HepG2 (cell line): ENCODE results near the gene CDC42BPG. TPM values are rescaled to one million over a fixed set of nuclear protein-coding genes. Genes with fewer than 3 reads are reported as not detected.
A peak's percentile ranks its signal among the peaks of the same experiment; 100 is the strongest.

Source experiments
- ARID2 ChIP-seq: sonication (generic); formaldehyde crosslinking; IDR thresholded peaks from 2 replicates; pipeline ENCODE4 v1.8.1; 2022; ENCODE audit warnings: mild to moderate bottlenecking, missing genetic modification reagents, borderline replicate concordance
- ATAD3A ChIP-seq: sonication (generic); formaldehyde crosslinking; IDR thresholded peaks from 2 replicates; pipeline ENCODE4 v1.4.0; 2020; ENCODE audit warnings: missing genetic modification reagents
- CBX5 ChIP-seq: sonication (generic); formaldehyde crosslinking; IDR thresholded peaks from 2 replicates; pipeline ENCODE4 v1.4.0; 2020; ENCODE audit warnings: missing genetic modification reagents, borderline replicate concordance
- CEBPB ChIP-seq: IDR thresholded peaks from 2 replicates; pipeline ENCODE4 v1.6.1; 2011; ENCODE audit warnings: low read depth, low read length, improper control_type of control experiment, borderline replicate concordance
- ELF1 ChIP-seq: sonication (generic); formaldehyde crosslinking; IDR thresholded peaks from 2 replicates; pipeline ENCODE4 v1.4.0; 2020; ENCODE audit warnings: missing genetic modification reagents
- GABPA ChIP-seq, 2 experiments: IDR thresholded peaks; 2 replicates each; pipeline ENCODE4 v1.6.1; 2011 to 2016; ENCODE audit warnings: low read depth in 2 of 2, low read length in 1 of 2, missing biosample characterization in 1 of 2, missing genetic modification characterization in 1 of 2
- GATAD2A ChIP-seq: IDR thresholded peaks from 2 replicates; pipeline ENCODE4 v1.6.1; 2016
- GTF2F1 ChIP-seq: fragments of 150-350 bp; IDR thresholded peaks from 2 replicates; pipeline ENCODE4 v1.6.1; 2014; ENCODE audit warnings: low read length
- PRDM10 ChIP-seq: sonication (generic); formaldehyde crosslinking; IDR thresholded peaks from 2 replicates; pipeline ENCODE4 v1.4.0; 2020; ENCODE audit warnings: low read depth, missing genetic modification reagents
- RARA ChIP-seq: IDR thresholded peaks from 2 replicates; pipeline ENCODE4 v1.6.1; 2016; ENCODE audit warnings: missing genetic modification reagents, missing compliant biosample characterization
- RBFOX2 ChIP-seq: fragments of 200-400 bp; formaldehyde crosslinking; IDR thresholded peaks from 2 replicates; pipeline ENCODE4 v1.6.1; 2017; ENCODE audit warnings: low read depth, mild to moderate bottlenecking, low read length
- TBX3 ChIP-seq: fragments of 450-650 bp; IDR thresholded peaks from 2 replicates; pipeline ENCODE4 v1.6.1; 2017; ENCODE audit warnings: antibody characterized with exemption, mild to moderate bottlenecking, inconsistent platforms, borderline replicate concordance
- TCF7L2 ChIP-seq: IDR thresholded peaks from 2 replicates; pipeline ENCODE4 v1.6.1; 2011; ENCODE audit warnings: mild to moderate bottlenecking, low read depth, low read length, moderate library complexity
- TFDP1 ChIP-seq: IDR thresholded peaks from 2 replicates; pipeline ENCODE4 v1.6.1; 2016; ENCODE audit warnings: missing compliant biosample characterization, missing genetic modification reagents, borderline replicate concordance
- ZBTB21 ChIP-seq: sonication (generic); formaldehyde crosslinking; IDR thresholded peaks from 2 replicates; pipeline ENCODE4 v1.4.0; 2020; ENCODE audit warnings: missing genetic modification reagents
- ZMYM3 ChIP-seq: sonication (generic); formaldehyde crosslinking; IDR thresholded peaks from 2 replicates; pipeline ENCODE4 v1.5.1; 2020; ENCODE audit warnings: mild to moderate bottlenecking, missing genetic modification reagents
- ZNF549 ChIP-seq: sonication (generic); formaldehyde crosslinking; IDR thresholded peaks from 2 replicates; pipeline ENCODE4 v1.5.0; 2020; ENCODE audit warnings: missing genetic modification reagents
- ZNF792 ChIP-seq: IDR thresholded peaks from 2 replicates; pipeline ENCODE4 v1.6.1; 2016
- polyA plus RNA-seq, 8 experiments: library from polyadenylated mRNA; depleted of rRNA in 3 of 8; stranded (reverse) in 7 of 8; unstranded in 1 of 8; fragments of >200 nt; fragmentation: Illumina TruSeq in 4 of 8; extraction: Trizol in 4 of 8; gene quantifications; 2 replicates each; pipeline versions ENCODE4 v1.2.1 to v1.2.3, GENCODE V29; 2011 to 2016; ENCODE audit warnings: low read depth in 4 of 8, missing spikeins in 1 of 8, mixed read lengths in 1 of 8; ENCODE audit not compliant: insufficient read depth in 1 of 8
- total RNA-seq, 5 experiments: library from RNA; depleted of rRNA; stranded (reverse); fragments of >200 nt; fragmentation: Illumina TruSeq; extraction: Trizol; gene quantifications; 2 replicates each; pipeline ENCODE4 v1.2.3, GENCODE V29; 2016; ENCODE audit warnings: low read depth in 1 of 5
- TF ChIP-seq, protein P1 (sequence below): sonication (generic); formaldehyde crosslinking; IDR thresholded peaks from 2 replicates; pipeline ENCODE4 v1.4.0; 2020; ENCODE audit warnings: missing genetic modification reagents
- TF ChIP-seq, protein P2 (sequence below): sonication (generic); formaldehyde crosslinking; IDR thresholded peaks from 2 replicates; pipeline ENCODE4 v1.4.0; 2020; ENCODE audit warnings: missing genetic modification reagents

The CDC42BPG gene
- total and polyA plus RNA-seq, 2 of the 13 experiments (the other 11 are each of a cell fraction or from before 2014, with no cell fraction given): 0.55 to 1.4 TPM

- TF ChIP-seq TCF7L2: no peak
- 0 out of 2 replicates have a peak, but pooled peaks have one; percentile 23 for TF ChIP-seq RBFOX2
- TF ChIP-seq GATAD2A (CRISPR knock-in tag): peak; percentile 51
- TF ChIP-seq, protein P1, sequence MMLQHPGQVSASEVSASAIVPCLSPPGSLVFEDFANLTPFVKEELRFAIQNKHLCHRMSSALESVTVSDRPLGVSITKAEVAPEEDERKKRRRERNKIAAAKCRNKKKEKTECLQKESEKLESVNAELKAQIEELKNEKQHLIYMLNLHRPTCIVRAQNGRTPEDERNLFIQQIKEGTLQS (CRISPR knock-in tag): peak; percentile 43; the same call in 1 of the 2 replicates
- TF ChIP-seq ARID2 (CRISPR knock-in tag): no peak
- TF ChIP-seq GABPA (IDR thresholded peaks at IDR 0.05; ENCODE audit: low read depth, low read length): no peak
- TF ChIP-seq GABPA (CRISPR knock-in tag; IDR thresholded peaks at IDR 0.05; ENCODE audit: low read depth): peak; percentile 36; the same call in 1 of the 2 replicates
- no peak for TF ChIP-seq GTF2F1
- no peak for TF ChIP-seq TFDP1 (CRISPR knock-in tag)
- 0 out of 2 replicates have a peak, but pooled peaks have one; percentile 24 for TF ChIP-seq PRDM10 (CRISPR knock-in tag)
- no peak for TF ChIP-seq ZMYM3
- peak; percentile 36; the same call in 1 of the 2 replicates for TF ChIP-seq ELF1 (CRISPR knock-in tag)
- TF ChIP-seq CBX5: peak; percentile 26; the same call in 1 of the 2 replicates
- no peak for TF ChIP-seq TBX3
- TF ChIP-seq ATAD3A (CRISPR knock-in tag): no peak
- TF ChIP-seq, protein P2, sequence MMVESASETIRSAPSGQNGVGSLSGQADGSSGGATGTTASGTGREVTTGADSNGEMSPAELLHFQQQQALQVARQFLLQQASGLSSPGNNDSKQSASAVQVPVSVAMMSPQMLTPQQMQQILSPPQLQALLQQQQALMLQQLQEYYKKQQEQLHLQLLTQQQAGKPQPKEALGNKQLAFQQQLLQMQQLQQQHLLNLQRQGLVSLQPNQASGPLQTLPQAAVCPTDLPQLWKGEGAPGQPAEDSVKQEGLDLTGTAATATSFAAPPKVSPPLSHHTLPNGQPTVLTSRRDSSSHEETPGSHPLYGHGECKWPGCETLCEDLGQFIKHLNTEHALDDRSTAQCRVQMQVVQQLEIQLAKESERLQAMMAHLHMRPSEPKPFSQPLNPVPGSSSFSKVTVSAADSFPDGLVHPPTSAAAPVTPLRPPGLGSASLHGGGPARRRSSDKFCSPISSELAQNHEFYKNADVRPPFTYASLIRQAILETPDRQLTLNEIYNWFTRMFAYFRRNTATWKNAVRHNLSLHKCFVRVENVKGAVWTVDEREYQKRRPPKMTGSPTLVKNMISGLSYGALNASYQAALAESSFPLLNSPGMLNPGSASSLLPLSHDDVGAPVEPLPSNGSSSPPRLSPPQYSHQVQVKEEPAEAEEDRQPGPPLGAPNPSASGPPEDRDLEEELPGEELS (CRISPR knock-in tag): no peak
- TF ChIP-seq ZNF549: no peak
- peak; percentile 64; the same call in 1 of the 2 replicates for TF ChIP-seq ZBTB21
- peak; percentile 45; the same call in 1 of the 2 replicates for TF ChIP-seq ZNF792 (CRISPR knock-in tag)
- TF ChIP-seq CEBPB: peak; percentile 71
- TF ChIP-seq RARA (CRISPR knock-in tag): peak; percentile 73
Measured at GRCh38 chr11:64856382-64857227, 12.2 kb upstream of the CDC42BPG start (continued).
